Measurements from ENCODE around the gene CST8. TPM values are rescaled to one million over a fixed set of nuclear protein-coding genes. Genes with fewer than 3 reads are reported as not detected.

Gene CST8
- total and polyA plus RNA-seq, 2 experiments from 2014 or later: not detected

DNA sequence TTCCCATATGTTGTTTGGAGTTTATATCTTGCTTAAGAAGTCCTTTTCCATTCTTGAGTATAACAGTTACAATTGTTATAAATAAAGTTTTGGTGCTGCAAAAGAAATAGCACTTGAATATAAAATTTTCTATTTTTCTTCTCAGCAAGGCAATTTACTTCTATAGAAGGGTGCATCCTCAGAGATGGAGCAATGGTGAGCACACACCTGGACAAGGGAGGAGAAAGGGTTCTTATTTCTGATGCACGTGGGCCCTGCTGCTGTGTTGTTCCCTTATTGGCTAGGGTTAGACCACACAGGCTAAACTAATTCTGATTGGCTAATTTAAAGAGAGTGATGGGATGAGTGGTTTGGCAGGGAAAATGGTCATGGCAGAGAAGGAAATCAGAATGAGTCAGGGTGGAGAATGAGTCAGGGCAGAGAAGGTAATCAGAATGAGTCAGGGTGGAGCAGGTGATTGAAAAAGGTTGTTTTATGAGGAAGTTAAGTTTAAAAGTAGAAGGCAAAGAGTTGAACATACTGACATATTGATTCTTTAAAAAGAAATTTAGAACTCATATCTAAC, 38.0 kb downstream of the CST8 start:
- H3K36me3 Mint-ChIP-seq (ENCODE audit: low read depth): peaks cover 37% of the 10 kb centered on the region
- no peak for DNase-seq (ENCODE audit: low spot score)
- H4K20me1 ChIP-seq (replicated peaks; ENCODE audit: insufficient read depth): no peaks in the 10 kb centered on the region
- no peak overlapping the region for H3K4me3 ChIP-seq
- H3K27ac ChIP-seq (ENCODE audit: low read depth): no peak overlapping the region
- H3K4me2 ChIP-seq: no peak overlapping the region
- H3K4me1 ChIP-seq (ENCODE audit: insufficient read depth): peaks cover 22% of the 10 kb centered on the region
- H3K27ac Mint-ChIP-seq: no peak overlapping the region
- H2AFZ ChIP-seq: no peak overlapping the region
- no peak for ATAC-seq
- H3K9me3 Mint-ChIP-seq: peaks cover 33% of the 10 kb centered on the region
- H3K27me3 Mint-ChIP-seq (ENCODE audit: insufficient read depth, low read depth, poor library complexity): peaks cover 14% of the 10 kb centered on the region
- H3K36me3 ChIP-seq (ENCODE audit: insufficient read depth): no peaks in the 10 kb centered on the region; the same call in 1 of the 2 replicates
- H3K27me3 ChIP-seq (ENCODE audit: insufficient read depth): peaks cover under 1% of the 10 kb centered on the region; the same call in 1 of the 2 replicates
- TF ChIP-seq, protein P1, sequence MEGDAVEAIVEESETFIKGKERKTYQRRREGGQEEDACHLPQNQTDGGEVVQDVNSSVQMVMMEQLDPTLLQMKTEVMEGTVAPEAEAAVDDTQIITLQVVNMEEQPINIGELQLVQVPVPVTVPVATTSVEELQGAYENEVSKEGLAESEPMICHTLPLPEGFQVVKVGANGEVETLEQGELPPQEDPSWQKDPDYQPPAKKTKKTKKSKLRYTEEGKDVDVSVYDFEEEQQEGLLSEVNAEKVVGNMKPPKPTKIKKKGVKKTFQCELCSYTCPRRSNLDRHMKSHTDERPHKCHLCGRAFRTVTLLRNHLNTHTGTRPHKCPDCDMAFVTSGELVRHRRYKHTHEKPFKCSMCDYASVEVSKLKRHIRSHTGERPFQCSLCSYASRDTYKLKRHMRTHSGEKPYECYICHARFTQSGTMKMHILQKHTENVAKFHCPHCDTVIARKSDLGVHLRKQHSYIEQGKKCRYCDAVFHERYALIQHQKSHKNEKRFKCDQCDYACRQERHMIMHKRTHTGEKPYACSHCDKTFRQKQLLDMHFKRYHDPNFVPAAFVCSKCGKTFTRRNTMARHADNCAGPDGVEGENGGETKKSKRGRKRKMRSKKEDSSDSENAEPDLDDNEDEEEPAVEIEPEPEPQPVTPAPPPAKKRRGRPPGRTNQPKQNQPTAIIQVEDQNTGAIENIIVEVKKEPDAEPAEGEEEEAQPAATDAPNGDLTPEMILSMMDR (conservative IDR thresholded peaks at IDR 0.05; ENCODE audit: low read depth in 2 of 2): no peak
- TF ChIP-seq, protein P2, sequence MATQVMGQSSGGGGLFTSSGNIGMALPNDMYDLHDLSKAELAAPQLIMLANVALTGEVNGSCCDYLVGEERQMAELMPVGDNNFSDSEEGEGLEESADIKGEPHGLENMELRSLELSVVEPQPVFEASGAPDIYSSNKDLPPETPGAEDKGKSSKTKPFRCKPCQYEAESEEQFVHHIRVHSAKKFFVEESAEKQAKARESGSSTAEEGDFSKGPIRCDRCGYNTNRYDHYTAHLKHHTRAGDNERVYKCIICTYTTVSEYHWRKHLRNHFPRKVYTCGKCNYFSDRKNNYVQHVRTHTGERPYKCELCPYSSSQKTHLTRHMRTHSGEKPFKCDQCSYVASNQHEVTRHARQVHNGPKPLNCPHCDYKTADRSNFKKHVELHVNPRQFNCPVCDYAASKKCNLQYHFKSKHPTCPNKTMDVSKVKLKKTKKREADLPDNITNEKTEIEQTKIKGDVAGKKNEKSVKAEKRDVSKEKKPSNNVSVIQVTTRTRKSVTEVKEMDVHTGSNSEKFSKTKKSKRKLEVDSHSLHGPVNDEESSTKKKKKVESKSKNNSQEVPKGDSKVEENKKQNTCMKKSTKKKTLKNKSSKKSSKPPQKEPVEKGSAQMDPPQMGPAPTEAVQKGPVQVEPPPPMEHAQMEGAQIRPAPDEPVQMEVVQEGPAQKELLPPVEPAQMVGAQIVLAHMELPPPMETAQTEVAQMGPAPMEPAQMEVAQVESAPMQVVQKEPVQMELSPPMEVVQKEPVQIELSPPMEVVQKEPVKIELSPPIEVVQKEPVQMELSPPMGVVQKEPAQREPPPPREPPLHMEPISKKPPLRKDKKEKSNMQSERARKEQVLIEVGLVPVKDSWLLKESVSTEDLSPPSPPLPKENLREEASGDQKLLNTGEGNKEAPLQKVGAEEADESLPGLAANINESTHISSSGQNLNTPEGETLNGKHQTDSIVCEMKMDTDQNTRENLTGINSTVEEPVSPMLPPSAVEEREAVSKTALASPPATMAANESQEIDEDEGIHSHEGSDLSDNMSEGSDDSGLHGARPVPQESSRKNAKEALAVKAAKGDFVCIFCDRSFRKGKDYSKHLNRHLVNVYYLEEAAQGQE (IDR thresholded peaks at IDR 0.05; ENCODE audit: unreplicated experiment): no peak
- TF ChIP-seq EZH2 (IDR thresholded peaks at IDR 0.05; ENCODE audit: low read depth, unreplicated experiment): no peak
- no peak for TF ChIP-seq EZH2phosphoT487 (IDR thresholded peaks at IDR 0.05; ENCODE audit: unreplicated experiment)
- H3K4me1 Mint-ChIP-seq: peaks cover 31% of the 10 kb centered on the region
- H3K4me3 Mint-ChIP-seq: no peak overlapping the region
- H3K9me2 ChIP-seq (ENCODE audit: insufficient read depth): peaks cover 5% of the 10 kb centered on the region
- H3K79me2 ChIP-seq (replicated peaks; ENCODE audit: insufficient read depth): no peaks in the 10 kb centered on the region
- H3F3A ChIP-seq (replicated peaks; ENCODE audit: low read depth): no peaks in the 10 kb centered on the region

DNA sequence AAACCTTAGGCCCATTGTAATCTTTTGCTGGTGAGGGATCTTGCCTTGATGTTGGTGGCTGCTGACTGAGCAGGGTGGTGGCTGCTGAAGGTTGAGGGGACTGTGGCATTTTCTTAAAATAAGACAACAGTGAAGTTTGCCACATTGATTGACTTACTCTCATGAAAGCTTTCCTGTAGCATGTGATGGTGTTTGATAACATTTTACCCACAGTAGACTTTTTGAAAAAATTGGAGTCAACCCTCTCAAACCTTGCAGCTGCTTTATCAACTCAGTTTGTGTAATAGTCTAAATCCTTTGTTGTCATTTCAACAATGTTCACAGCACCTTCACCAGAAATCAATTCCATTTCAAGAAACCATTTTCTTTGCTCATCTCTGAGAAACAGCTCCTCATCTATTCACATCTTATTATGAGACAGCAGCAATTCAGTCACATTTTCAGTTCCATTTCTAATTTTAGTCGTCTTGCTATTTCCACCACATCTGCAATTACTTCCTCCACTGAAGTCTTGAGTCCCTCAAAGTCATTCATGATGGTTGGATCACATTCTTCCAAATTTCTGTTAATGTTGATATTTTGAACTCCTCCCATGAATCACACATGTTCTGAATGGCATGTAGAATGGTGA, 40.1 kb downstream of the CST8 start:
- Mint-ChIP-seq H3K4me3 (no peak overlapping the region), H3K27ac (no peak overlapping the region), H3K36me3 (ENCODE audit: low read depth) (peaks cover 37% of the 10 kb centered on the region), H3K4me1 (peaks cover 36% of the 10 kb centered on the region), H3K27me3 (ENCODE audit: insufficient read depth, low read depth, poor library complexity) (peaks cover 16% of the 10 kb centered on the region), H3K9me3 (peaks cover 33% of the 10 kb centered on the region)
- Histone ChIP-seq H3K36me3 (ENCODE audit: insufficient read depth) (no peaks in the 10 kb centered on the region; the same call in 1 of the 2 replicates), H3K27me3 (ENCODE audit: insufficient read depth) (peaks cover 6% of the 10 kb centered on the region), H3F3A (replicated peaks; ENCODE audit: low read depth) (no peaks in the 10 kb centered on the region), H3K9me2 (ENCODE audit: insufficient read depth) (peaks cover 8% of the 10 kb centered on the region), H3K4me2 (no peak overlapping the region), H2AFZ (no peak overlapping the region), H3K79me2 (replicated peaks; ENCODE audit: insufficient read depth) (no peaks in the 10 kb centered on the region), H3K4me1 (ENCODE audit: insufficient read depth) (peaks cover 28% of the 10 kb centered on the region), H4K20me1 (replicated peaks; ENCODE audit: insufficient read depth) (no peaks in the 10 kb centered on the region), H3K4me3 (no peak overlapping the region), H3K27ac (ENCODE audit: low read depth) (no peak overlapping the region)
- TF ChIP-seq EZH2 (IDR thresholded peaks at IDR 0.05; ENCODE audit: low read depth, unreplicated experiment) (no peak), ZNF331 (CRISPR knock-in tag; IDR thresholded peaks at IDR 0.05; ENCODE audit: low read depth) (no peak), ZNF114 (CRISPR knock-in tag; IDR thresholded peaks at IDR 0.05) (no peak), STAT1 (IDR thresholded peaks at IDR 0.05; ENCODE audit: unreplicated experiment) (no peak), CREB1 (CRISPR knock-in tag; IDR thresholded peaks at IDR 0.05; ENCODE audit: low read depth) (no peak)
- TF ChIP-seq, protein P3, sequence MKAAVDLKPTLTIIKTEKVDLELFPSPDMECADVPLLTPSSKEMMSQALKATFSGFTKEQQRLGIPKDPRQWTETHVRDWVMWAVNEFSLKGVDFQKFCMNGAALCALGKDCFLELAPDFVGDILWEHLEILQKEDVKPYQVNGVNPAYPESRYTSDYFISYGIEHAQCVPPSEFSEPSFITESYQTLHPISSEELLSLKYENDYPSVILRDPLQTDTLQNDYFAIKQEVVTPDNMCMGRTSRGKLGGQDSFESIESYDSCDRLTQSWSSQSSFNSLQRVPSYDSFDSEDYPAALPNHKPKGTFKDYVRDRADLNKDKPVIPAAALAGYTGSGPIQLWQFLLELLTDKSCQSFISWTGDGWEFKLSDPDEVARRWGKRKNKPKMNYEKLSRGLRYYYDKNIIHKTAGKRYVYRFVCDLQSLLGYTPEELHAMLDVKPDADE (IDR thresholded peaks at IDR 0.05): no peak
- TF ChIP-seq, protein P1 (conservative IDR thresholded peaks at IDR 0.05; ENCODE audit: low read depth in 2 of 2): no peak
- ATAC-seq (no peak), DNase-seq (ENCODE audit: low spot score) (no peak)

All from GM23338 (cell line).